Hepatocyte (in vitro differentiated cells): ENCODE measurements around the gene PRDM10.

Experiments
- EZH2 ChIP-seq: fragments of 200-600 bp; sonication (generic); IDR thresholded peaks from 2 replicates; pipeline ENCODE4 v1.6.1; 2016; ENCODE audit warnings: antibody characterized with exemption, mild to moderate bottlenecking, borderline replicate concordance
- EZH2phosphoT487 ChIP-seq: fragments of 200-600 bp; sonication (generic); IDR thresholded peaks from one replicate; pipeline ENCODE4 v1.6.1; 2018; ENCODE audit warnings: antibody characterized with exemption, mild to moderate bottlenecking, low read depth, moderate library complexity; ENCODE audit not compliant: unreplicated experiment, severe bottlenecking
- TF ChIP-seq, protein P1 (sequence below): fragments of 200-600 bp; sonication (generic); IDR thresholded peaks from 2 replicates; pipeline ENCODE4 v1.5.1; 2016; ENCODE audit warnings: antibody characterized with exemption, mild to moderate bottlenecking; ENCODE audit not compliant: poor library complexity

DNA sequence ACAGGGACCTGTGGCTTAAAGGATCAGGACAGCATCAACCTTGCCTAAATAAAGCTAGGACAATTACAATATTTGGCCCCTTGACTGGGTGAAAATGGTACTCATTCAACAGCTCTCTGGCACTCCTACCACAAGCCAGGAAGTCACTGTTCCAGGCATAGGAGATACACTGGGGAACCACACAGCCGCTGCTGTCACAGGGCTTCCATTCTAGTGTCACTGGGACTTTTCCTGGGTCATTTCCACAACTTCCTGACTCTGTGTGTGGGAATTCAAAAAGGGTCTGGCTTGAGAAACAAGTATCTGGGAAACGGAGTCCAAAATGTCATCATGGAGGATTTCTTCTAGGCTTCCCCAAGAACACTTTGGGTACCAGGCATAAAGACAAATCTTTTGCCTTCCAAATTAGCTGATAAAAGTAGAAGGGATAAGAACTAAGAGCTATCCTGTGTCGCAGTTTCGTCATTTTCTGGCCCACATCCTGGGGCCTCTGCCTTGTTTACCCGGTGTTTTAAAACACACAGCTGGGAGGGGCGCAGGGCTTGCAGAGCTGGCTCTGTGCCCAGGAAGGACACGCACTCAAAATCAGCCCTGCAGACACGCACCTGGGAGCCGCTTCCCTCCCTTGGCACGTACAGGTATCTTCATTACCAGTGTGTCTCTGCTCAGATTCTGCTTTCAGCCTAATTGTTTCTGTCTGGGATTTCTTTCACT is 149.0 kb downstream of the PRDM10 start:
- TF ChIP-seq, protein P1, sequence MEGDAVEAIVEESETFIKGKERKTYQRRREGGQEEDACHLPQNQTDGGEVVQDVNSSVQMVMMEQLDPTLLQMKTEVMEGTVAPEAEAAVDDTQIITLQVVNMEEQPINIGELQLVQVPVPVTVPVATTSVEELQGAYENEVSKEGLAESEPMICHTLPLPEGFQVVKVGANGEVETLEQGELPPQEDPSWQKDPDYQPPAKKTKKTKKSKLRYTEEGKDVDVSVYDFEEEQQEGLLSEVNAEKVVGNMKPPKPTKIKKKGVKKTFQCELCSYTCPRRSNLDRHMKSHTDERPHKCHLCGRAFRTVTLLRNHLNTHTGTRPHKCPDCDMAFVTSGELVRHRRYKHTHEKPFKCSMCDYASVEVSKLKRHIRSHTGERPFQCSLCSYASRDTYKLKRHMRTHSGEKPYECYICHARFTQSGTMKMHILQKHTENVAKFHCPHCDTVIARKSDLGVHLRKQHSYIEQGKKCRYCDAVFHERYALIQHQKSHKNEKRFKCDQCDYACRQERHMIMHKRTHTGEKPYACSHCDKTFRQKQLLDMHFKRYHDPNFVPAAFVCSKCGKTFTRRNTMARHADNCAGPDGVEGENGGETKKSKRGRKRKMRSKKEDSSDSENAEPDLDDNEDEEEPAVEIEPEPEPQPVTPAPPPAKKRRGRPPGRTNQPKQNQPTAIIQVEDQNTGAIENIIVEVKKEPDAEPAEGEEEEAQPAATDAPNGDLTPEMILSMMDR, result no peak
- TF ChIP-seq EZH2 (no peak), EZH2phosphoT487 (no peak)
